Measurements from ENCODE around the gene ANTXR1.
"Not testable (repeated sequence)": the region's sequence is repeated elsewhere in the genome, so short reads cannot be mapped to it uniquely, and the experiment has no call there.

The ANTXR1 gene

GRCh38 chr2:69168144-69168813 is 155.3 kb downstream of the ANTXR1 start:
- no peak for DNase-seq

- DNase-seq, result no peak
These were observed 156.1 kb downstream of the ANTXR1 start for GRCh38 chr2:69168950-69169654.

GRCh38 chr2:69169655-69170389 is 156.8 kb downstream of the ANTXR1 start:
- DNase-seq, result no peak

- no peak for DNase-seq
These were observed 157.7 kb downstream of the ANTXR1 start for GRCh38 chr2:69170661-69171060.

GRCh38 chr2:69171116-69171896 is 158.3 kb downstream of the ANTXR1 start:
- no peak for DNase-seq

GRCh38 chr2:69171897-69172525 is 159.0 kb downstream of the ANTXR1 start:
- no peak for DNase-seq

- no peak for DNase-seq
These were observed 160.7 kb downstream of the ANTXR1 start for GRCh38 chr2:69173706-69174105.

GRCh38 chr2:69174211-69174610 is 161.2 kb downstream of the ANTXR1 start:
- DNase-seq, result not testable (repeated sequence)

- no peak for DNase-seq
These were observed 163.1 kb downstream of the ANTXR1 start for GRCh38 chr2:69175790-69176715.

GRCh38 chr2:69177063-69177771 is 164.2 kb downstream of the ANTXR1 start:
- no peak for DNase-seq

GRCh38 chr2:69177785-69178636 is 165.0 kb downstream of the ANTXR1 start:
- no peak for DNase-seq

- no peak for DNase-seq
These were observed 165.8 kb downstream of the ANTXR1 start for GRCh38 chr2:69178756-69179155.

GRCh38 chr2:69180227-69180626 is 167.2 kb downstream of the ANTXR1 start:
- no peak for DNase-seq

GRCh38 chr2:69180974-69181373 is 168.0 kb downstream of the ANTXR1 start:
- DNase-seq, result no peak

GRCh38 chr2:69181806-69182427 is 168.9 kb downstream of the ANTXR1 start:
- no peak for DNase-seq

GRCh38 chr2:69183659-69184058 is 170.7 kb downstream of the ANTXR1 start:
- no peak for DNase-seq

- DNase-seq, result no peak
These were observed 171.2 kb downstream of the ANTXR1 start for GRCh38 chr2:69184224-69184623.

GRCh38 chr2:69185807-69186206 is 172.8 kb downstream of the ANTXR1 start:
- DNase-seq, result no peak

- DNase-seq, result no peak
These were observed 173.6 kb downstream of the ANTXR1 start for GRCh38 chr2:69186614-69187013.

Measured in NCI-H2029 treated with DMSO at 0.1 percent for 48 hours (cell line).